ENCODE results near the gene PPP1R27.

The PPP1R27 gene

DNA sequence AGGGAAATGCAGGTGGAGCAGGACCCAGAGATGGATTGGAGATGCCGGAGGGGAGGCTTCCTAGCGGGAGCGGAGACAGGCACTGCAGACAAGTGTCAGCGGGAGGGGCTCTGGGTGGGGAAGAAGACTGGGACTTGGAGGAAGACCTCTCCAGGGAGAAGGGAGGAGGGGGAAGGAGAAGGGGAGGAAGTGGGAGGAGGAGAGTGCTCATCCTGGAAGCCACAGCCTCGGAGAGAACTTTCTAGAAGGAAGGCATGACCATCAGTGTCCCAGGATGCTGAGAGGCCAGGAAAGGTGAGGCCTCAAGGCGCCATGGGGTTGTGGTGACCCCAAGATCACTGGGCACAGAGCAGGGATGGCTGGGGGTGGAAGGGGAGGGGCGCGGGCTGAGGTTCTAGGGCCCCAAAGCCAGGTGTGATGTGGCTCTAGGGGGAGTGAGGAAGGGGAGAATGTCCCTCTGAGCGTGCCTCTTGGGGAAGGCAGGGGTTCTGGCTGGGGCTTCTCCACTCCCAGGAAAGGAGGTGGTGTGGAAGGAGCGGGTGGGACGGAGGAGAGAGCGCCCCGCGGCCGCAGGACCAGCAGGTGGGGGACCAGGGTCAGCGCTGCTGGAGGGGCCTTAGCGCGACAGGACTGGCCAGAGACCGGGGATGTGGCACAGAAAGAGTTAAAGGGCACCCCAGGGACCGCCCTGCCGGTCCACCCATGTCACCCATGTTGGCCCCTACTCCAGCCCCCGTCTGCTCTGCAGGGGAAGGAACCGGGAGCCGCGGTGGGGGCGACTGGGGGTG, 31.8 kb downstream of the PPP1R27 start:
- TF ChIP-seq, protein P1, sequence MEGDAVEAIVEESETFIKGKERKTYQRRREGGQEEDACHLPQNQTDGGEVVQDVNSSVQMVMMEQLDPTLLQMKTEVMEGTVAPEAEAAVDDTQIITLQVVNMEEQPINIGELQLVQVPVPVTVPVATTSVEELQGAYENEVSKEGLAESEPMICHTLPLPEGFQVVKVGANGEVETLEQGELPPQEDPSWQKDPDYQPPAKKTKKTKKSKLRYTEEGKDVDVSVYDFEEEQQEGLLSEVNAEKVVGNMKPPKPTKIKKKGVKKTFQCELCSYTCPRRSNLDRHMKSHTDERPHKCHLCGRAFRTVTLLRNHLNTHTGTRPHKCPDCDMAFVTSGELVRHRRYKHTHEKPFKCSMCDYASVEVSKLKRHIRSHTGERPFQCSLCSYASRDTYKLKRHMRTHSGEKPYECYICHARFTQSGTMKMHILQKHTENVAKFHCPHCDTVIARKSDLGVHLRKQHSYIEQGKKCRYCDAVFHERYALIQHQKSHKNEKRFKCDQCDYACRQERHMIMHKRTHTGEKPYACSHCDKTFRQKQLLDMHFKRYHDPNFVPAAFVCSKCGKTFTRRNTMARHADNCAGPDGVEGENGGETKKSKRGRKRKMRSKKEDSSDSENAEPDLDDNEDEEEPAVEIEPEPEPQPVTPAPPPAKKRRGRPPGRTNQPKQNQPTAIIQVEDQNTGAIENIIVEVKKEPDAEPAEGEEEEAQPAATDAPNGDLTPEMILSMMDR (IDR thresholded peaks at IDR 0.05), result no peak
- Mint-ChIP-seq H3K27ac (no peak overlapping the region), H3K4me1 (peaks cover 12% of the 10 kb centered on the region), H3K4me3 (peak overlapping the region; percentile 68), H3K27me3 (ENCODE audit: low read depth, poor library complexity) (peaks cover 78% of the 10 kb centered on the region), H3K36me3 (ENCODE audit: low read depth) (peaks cover 12% of the 10 kb centered on the region), H3K9me3 (peaks cover 25% of the 10 kb centered on the region)
- DNase-seq, result no peak

DNA sequence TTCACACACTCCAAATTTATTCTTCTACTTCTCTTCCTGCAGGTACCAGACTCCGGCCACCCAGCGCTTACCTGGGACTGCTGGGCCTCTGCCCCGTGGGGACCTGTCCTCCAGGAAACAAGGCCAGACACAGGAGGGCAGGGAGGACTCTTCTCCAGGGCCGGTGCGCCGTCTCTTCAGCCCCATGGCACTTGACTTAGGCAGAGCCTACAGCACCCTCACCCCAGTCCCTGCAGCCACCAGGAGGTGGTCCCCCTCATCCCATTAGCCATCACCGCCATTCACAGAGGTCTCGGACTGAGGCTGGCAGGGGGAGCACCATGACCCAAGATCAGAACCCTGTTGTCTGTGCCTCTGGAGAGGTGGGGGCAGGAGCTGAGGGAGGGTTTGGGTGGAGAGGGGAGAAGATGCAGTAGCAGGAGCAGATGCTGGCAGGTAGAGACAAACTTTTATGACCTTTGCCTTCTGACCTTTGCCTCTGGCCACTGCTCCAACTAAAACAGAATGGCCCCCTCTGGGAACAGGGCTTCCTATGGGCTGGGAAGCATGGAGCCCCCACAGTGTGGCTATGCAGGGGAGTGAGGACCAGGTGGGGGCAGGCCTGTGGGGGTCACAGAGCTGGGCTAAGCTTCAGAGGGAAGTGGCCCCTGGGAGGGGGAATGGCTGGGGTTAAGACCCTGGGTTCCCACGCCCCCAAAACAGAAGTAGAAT, 32.6 kb downstream of the PPP1R27 start:
- Mint-ChIP-seq H3K36me3 (ENCODE audit: low read depth) (peaks cover 12% of the 10 kb centered on the region), H3K9me3 (peaks cover 25% of the 10 kb centered on the region), H3K4me3 (peak overlapping the region; percentile 68), H3K27me3 (ENCODE audit: low read depth, poor library complexity) (peaks cover 69% of the 10 kb centered on the region), H3K4me1 (peaks cover 12% of the 10 kb centered on the region), H3K27ac (no peak overlapping the region)
- TF ChIP-seq, protein P1 (IDR thresholded peaks at IDR 0.05), result no peak
- no peak for DNase-seq

DNA sequence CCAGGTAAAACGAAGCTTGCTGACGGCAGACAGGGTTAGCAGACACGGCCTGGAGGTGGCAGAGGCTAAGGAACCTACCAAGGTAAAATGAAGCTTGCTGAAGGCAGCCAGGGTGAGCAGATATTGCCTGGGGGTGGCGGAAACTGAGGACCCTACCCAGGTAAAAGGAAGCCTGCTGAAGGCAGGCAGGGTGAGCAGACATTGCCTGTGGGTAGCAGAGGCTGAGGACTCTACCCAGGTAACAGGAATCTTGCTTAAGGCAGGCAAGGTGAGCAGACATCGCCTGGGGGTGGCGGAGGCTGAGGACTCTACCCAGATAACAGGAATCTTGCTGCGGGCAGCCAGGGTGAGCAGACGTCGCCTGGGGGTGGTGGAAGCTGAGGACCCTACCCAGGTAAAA, 33.5 kb downstream of the PPP1R27 start:
- Mint-ChIP-seq H3K4me3 (no peak overlapping the region), H3K27me3 (ENCODE audit: low read depth, poor library complexity) (peaks cover 62% of the 10 kb centered on the region), H3K27ac (no peak overlapping the region), H3K36me3 (ENCODE audit: low read depth) (peaks cover 12% of the 10 kb centered on the region), H3K4me1 (peaks cover 12% of the 10 kb centered on the region), H3K9me3 (peaks cover 25% of the 10 kb centered on the region)
- TF ChIP-seq, protein P1 (IDR thresholded peaks at IDR 0.05), result no peak
- DNase-seq, result no peak

DNA sequence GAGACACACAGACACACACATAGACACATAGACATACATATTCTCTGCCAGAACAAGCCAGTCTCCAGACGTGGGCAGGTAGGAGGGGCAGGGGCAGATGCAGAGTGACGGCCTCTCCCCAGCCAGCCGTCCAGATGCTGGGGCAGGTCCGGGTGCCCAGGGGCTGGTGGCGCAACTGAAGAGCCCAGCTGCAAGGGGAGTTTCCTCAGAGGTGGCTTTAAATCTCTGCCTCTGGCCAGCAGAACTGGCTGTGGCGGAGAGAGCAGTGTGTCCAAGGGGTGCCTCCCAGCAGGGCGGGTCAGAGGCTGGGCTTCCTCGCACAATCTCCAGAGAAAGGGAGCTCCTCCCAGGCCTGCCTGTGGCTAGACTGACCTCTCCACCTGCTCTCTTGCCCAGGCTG, 40.3 kb downstream of the PPP1R27 start:
- Mint-ChIP-seq H3K4me1 (no peaks in the 10 kb centered on the region), H3K27ac (no peak overlapping the region), H3K36me3 (ENCODE audit: low read depth) (peaks cover 6% of the 10 kb centered on the region), H3K27me3 (ENCODE audit: low read depth, poor library complexity) (peaks cover 10% of the 10 kb centered on the region), H3K4me3 (no peak overlapping the region), H3K9me3 (peaks cover 11% of the 10 kb centered on the region)
- no peak for DNase-seq
- TF ChIP-seq, protein P1 (IDR thresholded peaks at IDR 0.05), result no peak

DNA sequence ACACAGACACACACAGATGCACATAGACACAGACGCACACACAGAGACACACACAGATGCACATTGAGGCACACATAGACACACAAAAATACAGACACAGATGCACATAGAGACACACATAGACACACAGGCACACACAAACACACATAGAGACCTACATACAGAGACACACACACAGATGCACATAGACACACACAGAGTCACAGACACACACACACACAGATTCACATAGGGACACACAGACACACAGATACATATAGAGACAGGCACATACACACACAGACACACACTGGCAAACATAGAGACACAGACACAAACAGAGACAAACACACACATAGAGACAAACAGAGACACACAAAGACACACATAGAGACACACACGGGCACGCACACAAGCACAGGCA, 40.8 kb downstream of the PPP1R27 start:
- H3K36me3 Mint-ChIP-seq (ENCODE audit: low read depth), result peaks cover 1% of the 10 kb centered on the region
- peaks cover 7% of the 10 kb centered on the region for H3K9me3 Mint-ChIP-seq
- H3K27me3 Mint-ChIP-seq (ENCODE audit: low read depth, poor library complexity), result peaks cover 6% of the 10 kb centered on the region
- no peaks in the 10 kb centered on the region for H3K4me1 Mint-ChIP-seq
- H3K27ac Mint-ChIP-seq, result no peak overlapping the region
- no peak overlapping the region for H3K4me3 Mint-ChIP-seq
- TF ChIP-seq, protein P1 (IDR thresholded peaks at IDR 0.05), result no peak
- DNase-seq, result no peak
